ENCODE data around the gene MORN5. TPM values are rescaled to one million over a fixed set of nuclear protein-coding genes. Genes with fewer than 3 reads are reported as not detected.

The MORN5 gene
- total and polyA plus RNA-seq, 2 experiments from 2014 or later = not detected

- Histone ChIP-seq H2AFZ (no peak overlapping the region), H3K4me1 (ENCODE audit: insufficient read depth) (no peaks in the 10 kb centered on the region), H3K9me2 (ENCODE audit: insufficient read depth) (no peaks in the 10 kb centered on the region), H3K4me3 (no peak overlapping the region), H3K4me2 (no peak overlapping the region), H3K27me3 (ENCODE audit: insufficient read depth) (no peaks in the 10 kb centered on the region), H3K79me2 (replicated peaks; ENCODE audit: insufficient read depth) (peaks cover 13% of the 10 kb centered on the region), H4K20me1 (replicated peaks; ENCODE audit: insufficient read depth) (0 out of 2 replicates have a peak, but pooled peaks cover 3% of the 10 kb centered on the region), H3K36me3 (ENCODE audit: insufficient read depth) (no peaks in the 10 kb centered on the region), H3F3A (replicated peaks; ENCODE audit: low read depth) (no peaks in the 10 kb centered on the region), H3K27ac (ENCODE audit: low read depth) (no peak overlapping the region)
- peaks cover 5% of the 10 kb centered on the region for H3K27me3 Mint-ChIP-seq (ENCODE audit: insufficient read depth, low read depth, poor library complexity)
- no peak for DNase-seq (ENCODE audit: low spot score)
- H3K4me1 Mint-ChIP-seq = peaks cover 7% of the 10 kb centered on the region; the same call in 2 of the 3 replicates
- ATAC-seq = no peak
- peaks cover 4% of the 10 kb centered on the region; the same call in 2 of the 3 replicates for H3K36me3 Mint-ChIP-seq (ENCODE audit: low read depth)
- no peak for TF ChIP-seq ZNF331 (CRISPR knock-in tag; IDR thresholded peaks at IDR 0.05; ENCODE audit: low read depth)
- TF ChIP-seq NANOG (IDR thresholded peaks at IDR 0.05; ENCODE audit: borderline replicate concordance) = no peak
- no peak for TF ChIP-seq JUNB (IDR thresholded peaks at IDR 0.05; ENCODE audit: unreplicated experiment)
- TF ChIP-seq REST (IDR thresholded peaks at IDR 0.05; ENCODE audit: unreplicated experiment) = no peak
- TF ChIP-seq EZH2 (IDR thresholded peaks at IDR 0.05; ENCODE audit: low read depth, unreplicated experiment) = no peak
- TF ChIP-seq CREB1 (CRISPR knock-in tag; IDR thresholded peaks at IDR 0.05; ENCODE audit: low read depth) = no peak
- no peak for TF ChIP-seq EZH2phosphoT487 (IDR thresholded peaks at IDR 0.05; ENCODE audit: unreplicated experiment)
- TF ChIP-seq ETS1 (IDR thresholded peaks at IDR 0.05) = no peak
- H3K4me3 Mint-ChIP-seq = no peak overlapping the region
- H3K27ac Mint-ChIP-seq = no peak overlapping the region
- peaks cover 11% of the 10 kb centered on the region for H3K9me3 Mint-ChIP-seq
These were observed 2.7 kb downstream of the MORN5 start for GRCh38 chr9:122162415-122162814.

GRCh38 chr9:122164286-122164685 is 4.6 kb downstream of the MORN5 start:
- no peaks in the 10 kb centered on the region for H3K27me3 ChIP-seq (ENCODE audit: insufficient read depth)
- Mint-ChIP-seq H3K4me3 (no peak overlapping the region), H3K36me3 (ENCODE audit: low read depth) (peaks cover 4% of the 10 kb centered on the region; the same call in 2 of the 3 replicates), H3K9me3 (peaks cover 19% of the 10 kb centered on the region), H3K27me3 (ENCODE audit: insufficient read depth, low read depth, poor library complexity) (peaks cover 5% of the 10 kb centered on the region), H3K27ac (no peak overlapping the region), H3K4me1 (no peaks in the 10 kb centered on the region)
- H3K4me2 ChIP-seq = no peak overlapping the region
- no peak overlapping the region for H3K27ac ChIP-seq (ENCODE audit: low read depth)
- no peak for TF ChIP-seq POLR2AphosphoS5 (IDR thresholded peaks at IDR 0.05; ENCODE audit: low read depth)
- TF ChIP-seq ZNF114 (CRISPR knock-in tag; IDR thresholded peaks at IDR 0.05) = no peak
- H3K9me2 ChIP-seq (ENCODE audit: insufficient read depth) = no peaks in the 10 kb centered on the region
- H3K36me3 ChIP-seq (ENCODE audit: insufficient read depth) = no peaks in the 10 kb centered on the region
- H2AFZ ChIP-seq = no peak overlapping the region
- H3K4me1 ChIP-seq (ENCODE audit: insufficient read depth) = no peaks in the 10 kb centered on the region
- H3K79me2 ChIP-seq (replicated peaks; ENCODE audit: insufficient read depth) = 0 out of 2 replicates have a peak, but pooled peaks cover under 1% of the 10 kb centered on the region
- no peaks in the 10 kb centered on the region for H4K20me1 ChIP-seq (replicated peaks; ENCODE audit: insufficient read depth)
- ATAC-seq = no peak
- no peaks in the 10 kb centered on the region for H3F3A ChIP-seq (replicated peaks; ENCODE audit: low read depth)
- H3K4me3 ChIP-seq = no peak overlapping the region
- no peak for DNase-seq (ENCODE audit: low spot score)
